Fibroblast of mammary gland (primary cell): ENCODE results near the gene FTH1.
"Not testable (repeated sequence)": the region's sequence is repeated elsewhere in the genome, so short reads cannot be mapped to it uniquely, and the experiment has no call there.

Experiments
- DNase-seq: peaks from one replicate; pipeline ENCODE4 v3.0.0-alpha.2; 2010; ENCODE audit warnings: low read depth
- H3K4me3 ChIP-seq: 2 replicates; pipeline ENCODE4 v1.5.1; 2011; ENCODE audit warnings: low read depth, mild to moderate bottlenecking, low read length, moderate library complexity; ENCODE audit not compliant: control insufficient read depth
- CTCF ChIP-seq: conservative IDR thresholded peaks from 2 replicates; pipeline ENCODE4 v1.5.1; 2011; ENCODE audit warnings: low read depth, low read length, inconsistent platforms; ENCODE audit not compliant: control insufficient read depth, insufficient read depth

The FTH1 gene

GRCh38 chr11:61954106-61954850 is 13.2 kb downstream of the FTH1 start:
- peak; percentile 76 for DNase-seq
- no peak overlapping the region for H3K4me3 ChIP-seq
- TF ChIP-seq CTCF = no peak

GRCh38 chr11:61953632-61954031 is 13.8 kb downstream of the FTH1 start:
- not testable (repeated sequence) for H3K4me3 ChIP-seq, DNase-seq

- no peak for DNase-seq
- H3K4me3 ChIP-seq = no peak overlapping the region
- TF ChIP-seq CTCF = no peak
Measured at GRCh38 chr11:61952882-61953281, 14.6 kb downstream of the FTH1 start.

- H3K4me3 ChIP-seq = no peak overlapping the region
- no peak for TF ChIP-seq CTCF
- no peak for DNase-seq
Measured at GRCh38 chr11:61951484-61952135, 15.8 kb downstream of the FTH1 start.

GRCh38 chr11:61950035-61950547 is 17.3 kb downstream of the FTH1 start, which contains the start of gene BEST1:
BEST1 (plus strand) TSS chr11:61950351; CDS start chr11:61951807, 1,456 bp downstream.
- H3K4me3 ChIP-seq = no peak within 1 kb of the TSS
- no peak for TF ChIP-seq CTCF
- no peak for DNase-seq

- no peak for TF ChIP-seq CTCF
- peak; percentile 91 for DNase-seq
- H3K4me3 ChIP-seq = no peak overlapping the region
Measured at GRCh38 chr11:61949169-61950034, 18.0 kb downstream of the FTH1 start.
